Measurements from ENCODE around the gene RPS26. TPM values are rescaled to one million over a fixed set of nuclear protein-coding genes. Genes with fewer than 3 reads are reported as not detected.

RPS26 gene
- total and polyA plus RNA-seq, 9 of the 15 experiments (the other 6 are each of a cell fraction or from before 2014, with no cell fraction given): 70.2 to 1,589 (median 852) TPM

DNA sequence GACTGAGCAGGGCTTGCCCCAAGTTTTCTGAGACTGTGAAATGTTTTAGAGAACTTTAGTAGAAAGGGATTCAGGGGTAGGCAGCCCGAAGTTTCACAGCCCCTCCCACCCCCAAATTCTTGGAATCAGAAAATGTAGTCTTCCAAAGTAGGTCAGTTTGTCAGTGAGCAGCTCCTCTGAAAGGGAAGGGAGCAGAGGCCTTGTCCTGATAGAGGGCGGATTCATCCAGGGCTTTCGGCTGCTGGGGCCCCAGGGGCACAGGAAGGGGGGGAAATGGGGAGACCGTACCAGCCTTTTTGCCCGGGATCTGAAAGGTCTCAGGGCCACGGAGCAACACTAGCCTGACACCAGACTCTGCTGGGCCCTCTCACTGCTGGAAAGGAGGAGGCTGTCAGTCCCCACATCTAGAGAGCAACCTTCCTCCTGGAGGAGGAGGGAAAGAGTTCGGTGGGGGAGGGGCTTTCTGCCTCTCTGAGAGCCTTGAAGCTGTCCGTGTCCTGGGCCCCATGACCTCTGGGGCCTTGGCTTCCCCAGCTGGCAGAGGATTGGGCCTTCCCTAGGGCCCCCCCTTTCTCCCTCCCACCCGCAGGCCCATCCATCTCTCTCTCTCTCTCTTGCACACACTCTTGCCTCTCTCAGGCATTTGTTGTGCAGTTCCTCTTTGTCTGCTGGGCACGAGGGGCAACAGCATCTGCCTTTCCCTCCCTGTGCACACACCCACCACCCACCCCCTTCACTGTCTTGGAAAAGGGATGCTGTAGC is 21.1 kb upstream of the RPS26 start, which contains the start of gene IKZF4 (continued):
- TF ChIP-seq PPARD (CRISPR knock-in tag; IDR thresholded peaks at IDR 0.05) (no peak), POLR3G (IDR thresholded peaks at IDR 0.05; ENCODE audit: extremely low read depth, insufficient read length, insufficient replicate concordance) (no peak), HSF4 (CRISPR knock-in tag; IDR thresholded peaks at IDR 0.05; ENCODE audit: borderline replicate concordance) (no peak), KDM4B (IDR thresholded peaks at IDR 0.05; ENCODE audit: borderline replicate concordance in 2 of 2, low read depth in 1 of 2) (peak in 1 of 2 experiments; percentile 89; a peak in 1 of 4 replicates), MAFK (IDR thresholded peaks at IDR 0.05; ENCODE audit: low read length) (0 out of 2 replicates have a peak, but pooled peaks have one; percentile 5), ZNF583 (CRISPR knock-in tag; IDR thresholded peaks at IDR 0.05) (no peak), CC2D1A (IDR thresholded peaks at IDR 0.05) (no peak), ZNF507 (tag; conservative IDR thresholded peaks at IDR 0.05) (no peak), BRD4 (IDR thresholded peaks at IDR 0.05) (no peak), MAFG (tag; conservative IDR thresholded peaks at IDR 0.05) (no peak), NELFE (IDR thresholded peaks at IDR 0.05; ENCODE audit: insufficient read depth, insufficient read length) (no peak), TSC22D4 (tag; IDR thresholded peaks at IDR 0.05) (no peak), WHSC1 (IDR thresholded peaks at IDR 0.05; ENCODE audit: low read length) (no peak), ATF6 (CRISPR knock-in tag; IDR thresholded peaks at IDR 0.05) (no peak), LEF1 (IDR thresholded peaks at IDR 0.05) (peak; percentile 74), ZBED1 (IDR thresholded peaks at IDR 0.05) (no peak), ID3 (CRISPR knock-in tag; IDR thresholded peaks at IDR 0.05) (no peak), ID3 (tag; IDR thresholded peaks at IDR 0.05) (no peak), ZNF830 (CRISPR knock-in tag; IDR thresholded peaks at IDR 0.05) (no peak), ZNF282 (CRISPR knock-in tag; IDR thresholded peaks at IDR 0.05) (no peak), TCF7 (IDR thresholded peaks at IDR 0.05; ENCODE audit: borderline replicate concordance) (no peak), NEUROD1 (IDR thresholded peaks at IDR 0.05; ENCODE audit: borderline replicate concordance, low read depth, low read length, partially characterized antibody) (peak; percentile 30), U2AF1 (optimal IDR thresholded peaks at IDR 0.05; ENCODE audit: low read depth, low read length) (no peak), SRF (CRISPR knock-in tag; IDR thresholded peaks at IDR 0.05) (no peak)
- TF ChIP-seq, protein P1, sequence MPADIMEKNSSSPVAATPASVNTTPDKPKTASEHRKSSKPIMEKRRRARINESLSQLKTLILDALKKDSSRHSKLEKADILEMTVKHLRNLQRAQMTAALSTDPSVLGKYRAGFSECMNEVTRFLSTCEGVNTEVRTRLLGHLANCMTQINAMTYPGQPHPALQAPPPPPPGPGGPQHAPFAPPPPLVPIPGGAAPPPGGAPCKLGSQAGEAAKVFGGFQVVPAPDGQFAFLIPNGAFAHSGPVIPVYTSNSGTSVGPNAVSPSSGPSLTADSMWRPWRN (IDR thresholded peaks at IDR 0.05; ENCODE audit: low read depth): no peak
- TF ChIP-seq, protein P2, sequence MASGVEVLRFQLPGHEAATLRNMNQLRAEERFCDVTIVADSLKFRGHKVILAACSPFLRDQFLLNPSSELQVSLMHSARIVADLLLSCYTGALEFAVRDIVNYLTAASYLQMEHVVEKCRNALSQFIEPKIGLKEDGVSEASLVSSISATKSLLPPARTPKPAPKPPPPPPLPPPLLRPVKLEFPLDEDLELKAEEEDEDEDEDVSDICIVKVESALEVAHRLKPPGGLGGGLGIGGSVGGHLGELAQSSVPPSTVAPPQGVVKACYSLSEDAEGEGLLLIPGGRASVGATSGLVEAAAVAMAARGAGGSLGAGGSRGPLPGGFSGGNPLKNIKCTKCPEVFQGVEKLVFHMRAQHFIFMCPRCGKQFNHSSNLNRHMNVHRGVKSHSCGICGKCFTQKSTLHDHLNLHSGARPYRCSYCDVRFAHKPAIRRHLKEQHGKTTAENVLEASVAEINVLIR (CRISPR knock-in tag; IDR thresholded peaks at IDR 0.05): no peak
